H9 (cell line): ENCODE data around the gene SLC44A2. TPM values are rescaled to one million over a fixed set of nuclear protein-coding genes. Genes with fewer than 3 reads are reported as not detected.
A peak's percentile ranks its signal among the peaks of the same experiment; 100 is the strongest.

Experiments used
- DNase-seq: peaks from one replicate; pipeline ENCODE4 v3.0.0-alpha.2; 2017
- H2AFZ ChIP-seq: one replicate; pipeline ENCODE4 v1.6.1; 2013; ENCODE audit warnings: mild to moderate bottlenecking, low read length, control low read depth, moderate library complexity
- H2AK5ac ChIP-seq: 2 replicates; pipeline ENCODE4 v1.6.1; 2013; ENCODE audit warnings: low read length, control low read depth, mixed read lengths; ENCODE audit not compliant: insufficient read length
- H2BK120ac ChIP-seq: one replicate; pipeline ENCODE4 v1.6.1; 2013; ENCODE audit warnings: low read depth, mild to moderate bottlenecking, low read length, control low read depth, inconsistent platforms; ENCODE audit not compliant: poor library complexity, severe bottlenecking
- H2BK12ac ChIP-seq: 2 replicates; pipeline ENCODE4 v1.6.1; 2013; ENCODE audit warnings: low read length, control low read depth, mixed read lengths, low read depth; ENCODE audit not compliant: insufficient read length
- H2BK15ac ChIP-seq: 2 replicates; pipeline ENCODE4 v1.6.1; 2013; ENCODE audit warnings: low read depth, low read length, control low read depth
- H2BK20ac ChIP-seq: one replicate; pipeline ENCODE4 v1.6.1; 2013; ENCODE audit warnings: low read depth, mild to moderate bottlenecking, low read length, control low read depth, inconsistent platforms; ENCODE audit not compliant: poor library complexity, severe bottlenecking
- H2BK5ac ChIP-seq: 2 replicates; pipeline ENCODE4 v1.6.1; 2013; ENCODE audit warnings: low read length, control low read depth, mixed read lengths; ENCODE audit not compliant: insufficient read length
- H3K14ac ChIP-seq: 2 replicates; pipeline ENCODE4 v1.6.1; 2013; ENCODE audit warnings: low read length, control low read depth; ENCODE audit not compliant: insufficient read depth
- H3K18ac ChIP-seq: 2 replicates; pipeline ENCODE4 v1.6.1; 2013; ENCODE audit warnings: low read depth, mild to moderate bottlenecking, mixed read lengths, low read length, control low read depth; ENCODE audit not compliant: insufficient read length
- H3K23ac ChIP-seq: 2 replicates; pipeline ENCODE4 v1.6.1; 2013; ENCODE audit warnings: low read length, control low read depth, mixed read lengths, low read depth; ENCODE audit not compliant: insufficient read length
- H3K23me2 ChIP-seq: 2 replicates; pipeline ENCODE4 v1.6.1; 2013; ENCODE audit warnings: low read depth, mild to moderate bottlenecking, mixed read lengths, low read length, control low read depth; ENCODE audit not compliant: insufficient read length, poor library complexity, severe bottlenecking
- H3K27ac ChIP-seq: 2 replicates; pipeline ENCODE4 v1.5.1; 2013; ENCODE audit warnings: low read length, control low read depth, mixed read lengths, low read depth; ENCODE audit not compliant: insufficient read length
- H3K27me3 ChIP-seq: 2 replicates; pipeline ENCODE4 v1.6.1; 2013; ENCODE audit warnings: low read length, control low read depth, inconsistent platforms; ENCODE audit not compliant: insufficient read depth
- H3K4ac ChIP-seq: 2 replicates; pipeline ENCODE4 v1.6.1; 2013; ENCODE audit warnings: low read depth, mild to moderate bottlenecking, control low read depth, inconsistent platforms, low read length, moderate library complexity
- H3K4me1 ChIP-seq: 2 replicates; pipeline ENCODE4 v1.6.1; 2013; ENCODE audit warnings: low read length, control low read depth, inconsistent platforms; ENCODE audit not compliant: insufficient read depth
- H3K4me2 ChIP-seq: 2 replicates; pipeline ENCODE4 v1.6.1; 2013; ENCODE audit warnings: low read length, control low read depth, mixed read lengths; ENCODE audit not compliant: insufficient read length, insufficient read depth
- H3K56ac ChIP-seq: 2 replicates; pipeline ENCODE4 v1.6.1; 2013; ENCODE audit warnings: low read depth, mild to moderate bottlenecking, mixed read lengths, low read length, control low read depth; ENCODE audit not compliant: insufficient read length
- H3K79me1 ChIP-seq: 2 replicates; pipeline ENCODE4 v1.6.1; 2013; ENCODE audit warnings: low read depth, mild to moderate bottlenecking, moderate library complexity, low read length, control low read depth, inconsistent platforms; ENCODE audit not compliant: insufficient read depth, poor library complexity, severe bottlenecking
- H3K79me2 ChIP-seq: 2 replicates; pipeline ENCODE4 v1.6.1; 2013; ENCODE audit warnings: low read length, control low read depth, inconsistent platforms; ENCODE audit not compliant: insufficient read depth
- H3K9ac ChIP-seq: 2 replicates; pipeline ENCODE4 v1.6.1; 2013; ENCODE audit warnings: low read length, control low read depth, mixed read lengths; ENCODE audit not compliant: insufficient read length; ENCODE audit errors: extremely low read depth
- H3K9me3 ChIP-seq: one replicate; pipeline ENCODE4 v1.6.1; 2013; ENCODE audit warnings: low read depth, low read length, inconsistent platforms; ENCODE audit not compliant: control insufficient read depth
- H3T11ph ChIP-seq: one replicate; pipeline ENCODE4 v1.6.1; 2013; ENCODE audit warnings: mild to moderate bottlenecking, low read length, control low read depth, inconsistent platforms
- H4K20me1 ChIP-seq: one replicate; pipeline ENCODE4 v1.6.1; 2013; ENCODE audit not compliant: control insufficient read depth, insufficient read length, insufficient read depth
- H4K5ac ChIP-seq: 2 replicates; pipeline ENCODE4 v1.6.1; 2013; ENCODE audit warnings: low read depth, mild to moderate bottlenecking, mixed read lengths, low read length, control low read depth; ENCODE audit not compliant: insufficient read length
- H4K8ac ChIP-seq: replicated peaks from 2 replicates; pipeline ENCODE4 v1.6.1; 2013; ENCODE audit warnings: low read length, control low read depth, mixed read lengths, low read depth; ENCODE audit not compliant: insufficient read length
- H4K91ac ChIP-seq: 2 replicates; pipeline ENCODE4 v1.6.1; 2013; ENCODE audit warnings: low read depth, mild to moderate bottlenecking, moderate library complexity, mixed read lengths, low read length, control low read depth; ENCODE audit not compliant: insufficient read length
- H3K27ac Mint-ChIP-seq, 3 experiments: 2 replicates in 2 of 3; 3 replicates in 1 of 3; pipeline ENCODE4 v1.8.0; 2020 to 2021; ENCODE audit warnings: mixed read lengths in 3 of 3, mild to moderate bottlenecking in 1 of 3, moderate library complexity in 1 of 3
- H3K27me3 Mint-ChIP-seq: 2 replicates; pipeline ENCODE4 v1.8.0; 2021; ENCODE audit warnings: low read depth, mild to moderate bottlenecking, moderate library complexity, mixed read lengths
- H3K36me3 Mint-ChIP-seq, 3 experiments: 2 replicates in 2 of 3; 3 replicates in 1 of 3; pipeline ENCODE4 v1.8.0; 2020 to 2021; ENCODE audit warnings: low read depth in 3 of 3, mixed read lengths in 3 of 3; ENCODE audit not compliant: insufficient read depth in 1 of 3
- H3K4me1 Mint-ChIP-seq, 2 experiments: 2 replicates each; pipeline ENCODE4 v1.8.0; 2020; ENCODE audit warnings: mixed read lengths in 2 of 2
- H3K4me3 Mint-ChIP-seq, 2 experiments: 2 replicates in 1 of 2; 3 replicates in 1 of 2; pipeline ENCODE4 v1.8.0; 2020 to 2021; ENCODE audit warnings: mild to moderate bottlenecking in 2 of 2, mixed read lengths in 2 of 2, moderate library complexity in 1 of 2
- H3K9me3 Mint-ChIP-seq, 2 experiments: 2 replicates in 1 of 2; 3 replicates in 1 of 2; pipeline ENCODE4 v1.8.0; 2020; ENCODE audit warnings: mild to moderate bottlenecking in 2 of 2, mixed read lengths in 2 of 2, moderate library complexity in 1 of 2
- CTCF ChIP-seq: fragments of 200-600 bp; sonication (generic); conservative IDR thresholded peaks from 3 replicates; pipeline ENCODE4 v1.8.0; 2021; ENCODE audit warnings: antibody characterized with exemption, mild to moderate bottlenecking
- WGBS: extraction: QIAGEN DNeasy Blood & Tissue Kit; methylation state at CpG from one replicate; pipeline ENCODE4 v1.1.7; 2013; ENCODE audit warnings: missing lambda C conversion rate, low lambda C conversion rate, mixed read lengths; ENCODE audit not compliant: insufficient read length; ENCODE audit errors: extremely low coverage; 5-methylcytosine and 5-hydroxymethylcytosine counted together
- total RNA-seq: library from RNA; stranded (reverse); gene quantifications from 2 replicates; pipeline ENCODE4 v1.2.1, GENCODE V29; 2021

SLC44A2 gene
- total RNA-seq, 1 experiment from 2014 or later, result 121 TPM

GRCh38 chr19:10690341-10690781 is 65.0 kb downstream of the SLC44A2 start:
- H3K9ac ChIP-seq, result no peak overlapping the region
- Mint-ChIP-seq H3K27me3 (peaks cover 5% of the 10 kb centered on the region), H3K4me1 (peaks cover 21 to 26% of the 10 kb centered on the region in 2 experiments), H3K27ac (peak overlapping the region in 2 of 3 experiments; percentile 44 to 85; a peak in 3 of 7 replicates), H3K9me3 (no peaks in the 10 kb centered on the region; a peak in 1 of 5 replicates), H3K36me3 (peaks cover 44 to 73% (median 70%) of the 10 kb centered on the region in 3 experiments; a peak in 6 of 7 replicates), H3K4me3 (no peak overlapping the region)
- no peak overlapping the region for H3K18ac ChIP-seq
- peak; percentile 35 for DNase-seq
- no peak overlapping the region for H2AFZ ChIP-seq
- no peak overlapping the region for H3K4ac ChIP-seq
- H4K8ac ChIP-seq, result no peak overlapping the region
- H3K4me1 ChIP-seq, result no peaks in the 10 kb centered on the region
- H3K79me1 ChIP-seq, result no peaks in the 10 kb centered on the region
- no peak overlapping the region for H2BK120ac ChIP-seq
- H3K27ac ChIP-seq, result no peak overlapping the region
- no peak overlapping the region for H4K91ac ChIP-seq
- no peak overlapping the region for H4K5ac ChIP-seq
- no peak overlapping the region for H3K56ac ChIP-seq
- no peak overlapping the region for H3T11ph ChIP-seq
- H3K23me2 ChIP-seq, result no peaks in the 10 kb centered on the region
- no peak overlapping the region for H3K4me2 ChIP-seq
- WGBS, result no CpG with 5 or more reads among the region's 7 CpGs
- no peak overlapping the region for H2BK12ac ChIP-seq
- no peak for TF ChIP-seq CTCF
- no peak overlapping the region for H2BK5ac ChIP-seq
- H3K79me2 ChIP-seq, result no peaks in the 10 kb centered on the region
- no peak overlapping the region for H3K23ac ChIP-seq
- no peaks in the 10 kb centered on the region for H3K27me3 ChIP-seq
- no peak overlapping the region for H2BK20ac ChIP-seq
- H2AK5ac ChIP-seq, result no peak overlapping the region
- no peak overlapping the region for H2BK15ac ChIP-seq
- no peaks in the 10 kb centered on the region for H4K20me1 ChIP-seq
- H3K9me3 ChIP-seq, result no peaks in the 10 kb centered on the region
- no peak overlapping the region for H3K14ac ChIP-seq
